Stimulated activated CD4-positive, alpha-beta T cell treated with anti-CD3 and anti-CD28 coated beads, Interleukin-1b, Interleukin-23, amount 100 ng/mL, for 1 hour (primary cell): ENCODE measurements around the gene KLF13.

Source experiments
- DNase-seq, 2 donors: peaks; one replicate each; pipeline ENCODE4 v3.0.0-alpha.2; 2020; ENCODE audit warnings: low read depth in 2 of 2

KLF13 gene

GRCh38 chr15:31300208-31300661 lies 26.4 kb upstream of the KLF13 start:
- DNase-seq: no peak

- DNase-seq: no peak
Observed at GRCh38 chr15:31300981-31301672, 25.5 kb upstream of the KLF13 start.

GRCh38 chr15:31301673-31301990 lies 25.0 kb upstream of the KLF13 start:
- DNase-seq: no peak

GRCh38 chr15:31302029-31302657 lies 24.5 kb upstream of the KLF13 start:
- DNase-seq: no peak

- DNase-seq: no peak
Observed at GRCh38 chr15:31302778-31303725, 23.6 kb upstream of the KLF13 start.

GRCh38 chr15:31303726-31304648 lies 22.6 kb upstream of the KLF13 start:
- DNase-seq: no peak

- no peak for DNase-seq
Observed at GRCh38 chr15:31304751-31305365, 21.8 kb upstream of the KLF13 start.

GRCh38 chr15:31305375-31305774 lies 21.3 kb upstream of the KLF13 start:
- DNase-seq: no peak

- DNase-seq: no peak
Observed at GRCh38 chr15:31305796-31306425, 20.7 kb upstream of the KLF13 start.

GRCh38 chr15:31306426-31307269 lies 20.0 kb upstream of the KLF13 start:
- DNase-seq: no peak

- no peak for DNase-seq
Observed at GRCh38 chr15:31307270-31308184, 19.1 kb upstream of the KLF13 start.

- DNase-seq: no peak
Observed at GRCh38 chr15:31308185-31308639, 18.4 kb upstream of the KLF13 start.

GRCh38 chr15:31309893-31310606 lies 16.6 kb upstream of the KLF13 start:
- no peak for DNase-seq

- no peak for DNase-seq
Observed at GRCh38 chr15:31311735-31312619, 14.7 kb upstream of the KLF13 start.

GRCh38 chr15:31313223-31313622 lies 13.4 kb upstream of the KLF13 start:
- DNase-seq: no peak

- no peak for DNase-seq
Observed at GRCh38 chr15:31314380-31314779, 12.3 kb upstream of the KLF13 start.
